Measurements from ENCODE around the gene ZBTB48.

- TF ChIP-seq POLR2A (IDR thresholded peaks at IDR 0.05; ENCODE audit: low read length) (no peak), GATA1 (IDR thresholded peaks at IDR 0.05; ENCODE audit: low read depth, low read length) (no peak)
These were observed 16.6 kb downstream of the ZBTB48 start for GRCh38 chr1:6596351-6596750.
